ENCODE results near the gene NARF. TPM values are rescaled to one million over a fixed set of nuclear protein-coding genes. Genes with fewer than 3 reads are reported as not detected.

Gene NARF
- total RNA-seq, 4 donors from 2014 or later, result 44.1 to 133 (median 61.1) TPM

- peak overlapping the region in 1 of 4 donors; percentile 29 for H3K27ac ChIP-seq
- WGBS, 2 donors (ENCODE audit: low coverage in 1 of 2), result 83% methylated on average over 9 of the region's 9 CpGs; no CpG with 5 or more reads in 1 of the 2 donors
- TF ChIP-seq EP300 (IDR thresholded peaks at IDR 0.05; ENCODE audit: low read depth) (no peak), POLR2AphosphoS5 (IDR thresholded peaks at IDR 0.05) (no peak), CTCF (IDR thresholded peaks at IDR 0.05) (no peak), POLR2A (IDR thresholded peaks at IDR 0.05) (no peak)
- H3K9me3 ChIP-seq, result no peaks in the 10 kb centered on the region
- in situ Hi-C loops (cut with MboI; ENCODE audit: low pct_ligation_motif_present in 1 of 4, low pct_unique_long_range_greater_than_20kb in 1 of 4, low sequenced_read_pairs in 3 of 4), result loop anchor here in 1 of 4 donors (10.0 kb wide), 1 partner anchor 71 kb away; no protein-coding TSS in a partner anchor
- peak; percentile 75 for DNase-seq
- H3K4me1 ChIP-seq, result peaks cover 0 to 15% (median 9%) of the 10 kb centered on the region in 4 donors
- no peaks in the 10 kb centered on the region for H3K27me3 ChIP-seq
- no peak overlapping the region for H3K4me3 ChIP-seq
- H3K36me3 ChIP-seq, result peaks cover 0 to 44% (median 16%) of the 10 kb centered on the region in 4 donors
- intact Hi-C loops (cut with DNase I; ENCODE audit: low total_unique reads), result no loop called here
Observed at GRCh38 chr17:82483836-82484235, 25.3 kb downstream of the NARF start.

- H3K36me3 ChIP-seq, result peaks cover 0 to 20% (median 9%) of the 10 kb centered on the region in 4 donors
- DNase-seq, result peak; percentile 70
Observed at GRCh38 chr17:82486231-82487094, 27.9 kb downstream of the NARF start.

GRCh38 chr17:82487910-82488309 lies 29.4 kb downstream of the NARF start:
- Histone ChIP-seq H3K27ac (no peak overlapping the region), H3K9me3 (no peaks in the 10 kb centered on the region), H3K36me3 (peaks cover 0 to 20% (median 5%) of the 10 kb centered on the region in 4 donors), H3K4me1 (peaks cover 0 to 16% (median 13%) of the 10 kb centered on the region in 4 donors), H3K27me3 (no peaks in the 10 kb centered on the region), H3K4me3 (no peak overlapping the region)
- TF ChIP-seq CTCF (IDR thresholded peaks at IDR 0.05), result no peak
- TF ChIP-seq POLR2AphosphoS5 (IDR thresholded peaks at IDR 0.05), result no peak
- TF ChIP-seq EP300 (IDR thresholded peaks at IDR 0.05; ENCODE audit: low read depth), result no peak
- TF ChIP-seq POLR2A (IDR thresholded peaks at IDR 0.05), result no peak
- intact Hi-C loops (cut with DNase I; ENCODE audit: low total_unique reads), result no loop called here
- in situ Hi-C loops (cut with MboI; ENCODE audit: low pct_ligation_motif_present in 1 of 4, low pct_unique_long_range_greater_than_20kb in 1 of 4, low sequenced_read_pairs in 3 of 4), result loop anchor here in 1 of 4 donors (10.0 kb wide), 1 partner anchor 67 kb away; no protein-coding TSS in a partner anchor
- DNase-seq, result no peak
- WGBS, 2 donors (ENCODE audit: low coverage in 1 of 2), result 85 to 91% methylated on average over 4 to 14 of the region's 14 CpGs

More at GRCh38 chr17:82486231-82487094, 27.9 kb downstream of the NARF start:
- H3K27me3 ChIP-seq, result no peaks in the 10 kb centered on the region
- in situ Hi-C loops (cut with MboI; ENCODE audit: low pct_ligation_motif_present in 1 of 4, low pct_unique_long_range_greater_than_20kb in 1 of 4, low sequenced_read_pairs in 3 of 4) (loop anchor here in 1 of 4 donors (10.0 kb wide), 1 partner anchor 68 kb away; no protein-coding TSS in a partner anchor), intact Hi-C loops (cut with DNase I; ENCODE audit: low total_unique reads) (no loop called here)
- TF ChIP-seq POLR2AphosphoS5 (IDR thresholded peaks at IDR 0.05) (no peak), CTCF (IDR thresholded peaks at IDR 0.05) (no peak), EP300 (IDR thresholded peaks at IDR 0.05; ENCODE audit: low read depth) (no peak), POLR2A (IDR thresholded peaks at IDR 0.05) (no peak)
- H3K9me3 ChIP-seq, result no peaks in the 10 kb centered on the region
- H3K4me3 ChIP-seq, result no peak overlapping the region
- peak overlapping the region in 1 of 4 donors; percentile 35 for H3K27ac ChIP-seq
- H3K4me1 ChIP-seq, result peaks cover 0 to 15% (median 12%) of the 10 kb centered on the region in 4 donors
- 18 to 64% methylated on average over 5 to 13 of the region's 13 CpGs for WGBS, 2 donors (ENCODE audit: low coverage in 1 of 2)

GRCh38 chr17:82489117-82489516 lies 30.6 kb downstream of the NARF start:
- Histone ChIP-seq H3K9me3 (no peaks in the 10 kb centered on the region), H3K27me3 (no peaks in the 10 kb centered on the region), H3K4me1 (peaks cover 0 to 19% (median 10%) of the 10 kb centered on the region in 4 donors), H3K36me3 (peaks cover 0 to 18% (median 2%) of the 10 kb centered on the region in 4 donors), H3K27ac (peak overlapping the region in 2 of 4 donors; percentile 17 to 39), H3K4me3 (no peak overlapping the region)
- TF ChIP-seq CTCF (IDR thresholded peaks at IDR 0.05) (no peak), POLR2AphosphoS5 (IDR thresholded peaks at IDR 0.05) (no peak), EP300 (IDR thresholded peaks at IDR 0.05; ENCODE audit: low read depth) (no peak), POLR2A (IDR thresholded peaks at IDR 0.05) (no peak)
- in situ Hi-C loops (cut with MboI; ENCODE audit: low pct_ligation_motif_present in 1 of 4, low pct_unique_long_range_greater_than_20kb in 1 of 4, low sequenced_read_pairs in 3 of 4) (loop anchor here in 1 of 4 donors (10.0 kb wide), 1 partner anchor 66 kb away; no protein-coding TSS in a partner anchor), intact Hi-C loops (cut with DNase I; ENCODE audit: low total_unique reads) (no loop called here)
- no peak for DNase-seq
- 41 to 82% methylated on average over 2 to 8 of the region's 8 CpGs for WGBS, 2 donors (ENCODE audit: low coverage in 1 of 2)

Data from transverse colon (tissue), 4 donors.